Parathyroid adenoma (tissue), 2 donors: ENCODE data around the gene SLF2.

Experiments
- H2AFZ ChIP-seq: fragments of 300-600 bp; sonication (generic); one replicate; pipeline ENCODE4 v1.7.0; 2017; ENCODE audit warnings: antibody characterized with exemption, mild to moderate bottlenecking
- H3K27ac ChIP-seq: fragments of 300-600 bp; sonication (generic); one replicate; pipeline ENCODE4 v1.7.0; 2017
- H3K27me3 ChIP-seq: fragments of 300-600 bp; sonication (generic); one replicate; pipeline ENCODE4 v1.7.0; 2017; ENCODE audit warnings: low read length; ENCODE audit not compliant: control insufficient read depth, insufficient read depth
- H3K36me3 ChIP-seq: fragments of 300-600 bp; sonication (generic); one replicate; pipeline ENCODE4 v1.7.0; 2017; ENCODE audit warnings: low read length; ENCODE audit not compliant: control insufficient read depth, insufficient read depth
- H3K4me1 ChIP-seq: fragments of 300-600 bp; sonication (generic); one replicate; pipeline ENCODE4 v1.7.0; 2017; ENCODE audit warnings: control low read depth
- H3K4me2 ChIP-seq: fragments of 300-600 bp; sonication (generic); one replicate; pipeline ENCODE4 v1.7.0; 2017; ENCODE audit warnings: low read length
- H3K4me3 ChIP-seq: fragments of 300-600 bp; sonication (generic); one replicate; pipeline ENCODE4 v1.7.0; 2017; ENCODE audit warnings: low read depth, low read length
- H3K79me2 ChIP-seq: fragments of 300-600 bp; sonication (generic); one replicate; pipeline ENCODE4 v1.7.0; 2017; ENCODE audit warnings: control low read depth
- H3K9ac ChIP-seq: fragments of 300-600 bp; sonication (generic); one replicate; pipeline ENCODE4 v1.7.0; 2017; ENCODE audit warnings: mild to moderate bottlenecking
- H3K9me3 ChIP-seq: fragments of 300-600 bp; sonication (generic); one replicate; pipeline ENCODE4 v1.7.0; 2017; ENCODE audit warnings: low read length; ENCODE audit not compliant: control insufficient read depth
- CTCF ChIP-seq: fragments of 300-600 bp; sonication (generic); IDR thresholded peaks from one replicate; pipeline ENCODE4 v1.7.0; 2017; ENCODE audit warnings: antibody characterized with exemption, mild to moderate bottlenecking
- donor health status: primary hyperparathyroidism.

The SLF2 gene

GRCh38 chr10:100968863-100969186, 56.1 kb downstream of the SLF2 start:
- Histone ChIP-seq H3K9ac (no peak overlapping the region), H3K27me3 (no peaks in the 10 kb centered on the region), H3K36me3 (no peaks in the 10 kb centered on the region), H3K4me3 (peak overlapping the region; percentile 33), H3K9me3 (no peaks in the 10 kb centered on the region), H3K4me2 (peak overlapping the region; percentile 59), H3K79me2 (no peaks in the 10 kb centered on the region), H3K4me1 (peaks cover 10% of the 10 kb centered on the region), H3K27ac (no peak overlapping the region), H2AFZ (peak overlapping the region; percentile 90)
- no peak for TF ChIP-seq CTCF

GRCh38 chr10:100969187-100970075, 56.7 kb downstream of the SLF2 start, which contains the start of gene SEMA4G:
Gene SEMA4G, plus strand, starts transcription at chr10:100969504. Its CDS starts 3,409 bp downstream, at chr10:100972913.
- Histone ChIP-seq H3K79me2 (no peaks in the 10 kb centered on the region), H3K4me2 (peak within 1 kb of the TSS; percentile 86), H3K27ac (no peak within 1 kb of the TSS), H2AFZ (peak within 1 kb of the TSS; percentile 90), H3K9ac (no peak within 1 kb of the TSS), H3K27me3 (no peaks in the 10 kb centered on the region), H3K4me1 (peaks cover 10% of the 10 kb centered on the region), H3K36me3 (no peaks in the 10 kb centered on the region), H3K4me3 (peak within 1 kb of the TSS; percentile 57), H3K9me3 (no peaks in the 10 kb centered on the region)
- peak; percentile 57 for TF ChIP-seq CTCF

GRCh38 chr10:100970076-100970913, 57.5 kb downstream of the SLF2 start:
- no peak for TF ChIP-seq CTCF

GRCh38 chr10:100970914-100971811, 58.4 kb downstream of the SLF2 start:
- Histone ChIP-seq H3K9me3 (no peaks in the 10 kb centered on the region), H3K36me3 (no peaks in the 10 kb centered on the region), H3K9ac (no peak overlapping the region), H3K4me1 (peaks cover 10% of the 10 kb centered on the region), H3K4me2 (no peak overlapping the region), H3K27ac (no peak overlapping the region), H3K27me3 (no peaks in the 10 kb centered on the region), H3K79me2 (no peaks in the 10 kb centered on the region), H3K4me3 (no peak overlapping the region), H2AFZ (no peak overlapping the region)
- TF ChIP-seq CTCF, result no peak

More at GRCh38 chr10:100970076-100970913, 57.5 kb downstream of the SLF2 start:
- no peak overlapping the region for H3K9ac ChIP-seq
- peak overlapping the region; percentile 90 for H2AFZ ChIP-seq
- peak overlapping the region; percentile 86 for H3K4me2 ChIP-seq
- no peak overlapping the region for H3K27ac ChIP-seq
- H3K36me3 ChIP-seq, result no peaks in the 10 kb centered on the region
- H3K79me2 ChIP-seq, result no peaks in the 10 kb centered on the region
- H3K4me1 ChIP-seq, result peaks cover 10% of the 10 kb centered on the region
- H3K27me3 ChIP-seq, result no peaks in the 10 kb centered on the region
- H3K4me3 ChIP-seq, result peak overlapping the region; percentile 57
- no peaks in the 10 kb centered on the region for H3K9me3 ChIP-seq
